Neuron (in vitro differentiated cells): ENCODE results near the gene L3MBTL1.

Experiments used
- H2AFZ ChIP-seq: one replicate; pipeline ENCODE4 v1.6.1; 2013; ENCODE audit warnings: low read depth, mild to moderate bottlenecking, inconsistent platforms, low read length, moderate library complexity
- H3K27me3 ChIP-seq: one replicate; pipeline ENCODE4 v1.6.1; 2013; ENCODE audit warnings: low read length; ENCODE audit not compliant: insufficient read depth
- H3K36me3 ChIP-seq: one replicate; pipeline ENCODE4 v1.6.1; 2013; ENCODE audit warnings: low read length; ENCODE audit not compliant: insufficient read depth
- H3K4me1 ChIP-seq: one replicate; pipeline ENCODE4 v1.6.1; 2013; ENCODE audit warnings: low read length; ENCODE audit not compliant: insufficient read depth
- H3K4me3 ChIP-seq: 2 replicates; pipeline ENCODE4 v1.5.1; 2013; ENCODE audit warnings: mild to moderate bottlenecking, low read length, moderate library complexity
- H3K9me3 ChIP-seq: one replicate; pipeline ENCODE4 v1.6.1; 2013; ENCODE audit warnings: low read length

The L3MBTL1 gene

GRCh38 chr20:43507150-43508080 is at the start of gene L3MBTL1:
TSS of gene L3MBTL1 (plus strand) at chr20:43507697. CDS start at chr20:43513504, 5,807 bp downstream.
- Histone ChIP-seq H3K27me3 (peaks cover 49% of the 10 kb centered on the region), H3K4me1 (no peaks in the 10 kb centered on the region), H3K9me3 (no peaks in the 10 kb centered on the region), H3K36me3 (no peaks in the 10 kb centered on the region), H2AFZ (peak within 1 kb of the TSS; percentile 63), H3K4me3 (peak within 1 kb of the TSS; percentile 53)

GRCh38 chr20:43458422-43458924 is 49.0 kb upstream of the L3MBTL1 start:
- Histone ChIP-seq H2AFZ (no peak overlapping the region), H3K36me3 (peaks cover 45% of the 10 kb centered on the region), H3K4me3 (peak overlapping the region; percentile 89), H3K27me3 (no peaks in the 10 kb centered on the region), H3K4me1 (peaks cover 5% of the 10 kb centered on the region), H3K9me3 (no peaks in the 10 kb centered on the region)

DNA sequence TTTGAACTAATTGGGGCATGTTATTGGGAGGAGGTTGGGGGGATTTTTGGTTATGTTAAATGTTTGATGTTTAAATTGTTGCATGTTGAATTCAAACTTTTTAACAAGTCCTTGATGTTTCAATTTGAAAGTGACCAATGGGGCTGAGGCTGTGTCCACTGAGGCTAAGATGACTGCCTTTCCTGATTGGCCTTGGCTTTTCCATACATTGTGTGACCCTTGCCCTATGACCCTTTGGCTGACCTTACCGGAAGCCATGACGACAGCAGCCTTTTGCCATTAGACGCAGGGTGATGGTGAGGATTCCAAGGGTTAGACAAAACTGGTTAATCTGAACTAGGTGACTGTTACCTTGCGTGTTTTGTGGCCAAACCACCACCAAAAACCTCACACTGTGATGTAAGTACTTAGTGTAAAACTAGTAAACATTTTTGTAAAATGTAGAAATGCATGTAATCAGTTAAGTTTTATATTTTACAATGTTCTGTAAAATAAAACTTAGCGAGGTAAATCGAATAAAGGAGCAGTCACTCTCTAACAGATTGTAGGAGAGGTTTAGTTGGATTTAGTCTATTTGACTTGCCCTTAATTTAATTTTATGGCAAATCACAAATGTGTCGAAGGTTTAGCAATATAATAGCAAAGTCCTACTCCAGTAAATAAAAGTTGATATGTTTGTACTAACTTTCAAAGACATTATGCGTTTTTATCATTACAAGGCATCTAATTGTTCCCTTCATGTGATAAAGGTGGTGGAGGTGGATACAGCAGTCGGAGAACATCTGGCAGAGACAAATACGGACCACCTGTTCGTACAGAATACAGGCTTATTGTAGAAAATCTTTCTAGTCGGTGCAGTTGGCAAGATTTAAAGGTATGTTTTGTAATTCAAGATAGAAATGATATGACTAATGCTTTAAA is 48.2 kb upstream of the L3MBTL1 start:
- Histone ChIP-seq H3K4me1 (peaks cover 5% of the 10 kb centered on the region), H3K27me3 (no peaks in the 10 kb centered on the region), H2AFZ (no peak overlapping the region), H3K4me3 (peak overlapping the region; percentile 89), H3K36me3 (peaks cover 53% of the 10 kb centered on the region), H3K9me3 (no peaks in the 10 kb centered on the region)

- Histone ChIP-seq H3K4me1 (peaks cover 5% of the 10 kb centered on the region), H3K27me3 (no peaks in the 10 kb centered on the region), H3K9me3 (no peaks in the 10 kb centered on the region), H3K36me3 (peaks cover 63% of the 10 kb centered on the region), H2AFZ (no peak overlapping the region), H3K4me3 (no peak overlapping the region)
Measured at GRCh38 chr20:43460172-43460829, 47.2 kb upstream of the L3MBTL1 start.

DNA sequence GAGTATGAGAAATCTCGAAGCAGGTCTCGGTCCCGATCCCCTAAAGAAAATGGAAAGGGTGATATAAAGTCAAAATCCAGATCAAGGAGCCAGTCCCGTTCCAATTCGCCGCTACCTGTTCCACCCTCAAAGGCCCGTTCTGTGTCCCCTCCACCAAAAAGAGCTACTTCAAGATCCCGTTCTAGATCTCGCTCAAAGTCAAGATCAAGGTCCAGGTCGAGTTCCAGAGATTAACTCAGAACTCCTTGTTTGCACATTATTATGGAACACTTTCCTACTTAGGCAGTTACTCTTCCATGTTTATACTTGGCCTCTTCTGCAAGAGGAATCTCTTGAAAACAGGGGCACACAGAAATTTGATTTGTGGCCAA is 46.7 kb upstream of the L3MBTL1 start:
- no peaks in the 10 kb centered on the region for H3K9me3 ChIP-seq
- peaks cover 5% of the 10 kb centered on the region for H3K4me1 ChIP-seq
- H2AFZ ChIP-seq: no peak overlapping the region
- peaks cover 68% of the 10 kb centered on the region for H3K36me3 ChIP-seq
- no peaks in the 10 kb centered on the region for H3K27me3 ChIP-seq
- no peak overlapping the region for H3K4me3 ChIP-seq

DNA sequence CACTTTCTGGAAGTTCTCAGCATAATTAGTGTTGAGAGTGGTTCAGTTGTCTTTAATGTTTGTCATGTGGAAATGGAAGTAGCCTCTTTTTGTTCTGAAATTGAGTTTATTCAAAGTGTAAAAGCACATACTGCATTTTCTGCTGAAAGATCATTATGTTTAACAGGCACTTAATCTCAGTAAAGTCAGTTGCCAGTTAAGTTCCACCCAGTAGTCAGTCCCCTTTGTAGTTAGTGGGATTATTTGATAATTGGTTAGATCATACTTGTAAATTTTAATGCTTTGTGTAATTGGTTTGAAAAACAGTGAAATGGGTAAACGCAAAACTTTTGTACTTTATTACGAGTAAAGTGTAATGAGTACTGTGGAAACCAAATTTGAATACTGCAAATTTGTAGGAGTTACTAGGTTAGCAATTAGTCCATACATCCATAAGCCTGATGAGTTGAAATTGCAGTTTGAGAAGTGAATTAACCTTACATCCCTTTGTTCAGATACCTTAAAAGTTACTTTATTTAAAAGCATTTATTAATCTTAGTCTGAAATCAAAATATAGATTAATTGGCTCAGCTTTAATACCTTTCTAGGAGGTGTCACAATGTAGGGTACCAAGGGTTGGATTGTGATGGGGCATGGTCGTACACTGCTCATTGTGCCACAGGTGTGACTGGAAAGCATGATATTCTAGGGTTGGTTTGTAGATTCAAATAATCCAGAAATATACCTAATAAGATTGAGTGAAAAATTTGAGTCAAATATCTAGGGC is 45.4 kb upstream of the L3MBTL1 start:
- H3K36me3 ChIP-seq: peaks cover 78% of the 10 kb centered on the region
- no peaks in the 10 kb centered on the region for H3K9me3 ChIP-seq
- H3K4me1 ChIP-seq: peaks cover 5% of the 10 kb centered on the region
- no peak overlapping the region for H2AFZ ChIP-seq
- H3K27me3 ChIP-seq: no peaks in the 10 kb centered on the region
- H3K4me3 ChIP-seq: no peak overlapping the region

DNA sequence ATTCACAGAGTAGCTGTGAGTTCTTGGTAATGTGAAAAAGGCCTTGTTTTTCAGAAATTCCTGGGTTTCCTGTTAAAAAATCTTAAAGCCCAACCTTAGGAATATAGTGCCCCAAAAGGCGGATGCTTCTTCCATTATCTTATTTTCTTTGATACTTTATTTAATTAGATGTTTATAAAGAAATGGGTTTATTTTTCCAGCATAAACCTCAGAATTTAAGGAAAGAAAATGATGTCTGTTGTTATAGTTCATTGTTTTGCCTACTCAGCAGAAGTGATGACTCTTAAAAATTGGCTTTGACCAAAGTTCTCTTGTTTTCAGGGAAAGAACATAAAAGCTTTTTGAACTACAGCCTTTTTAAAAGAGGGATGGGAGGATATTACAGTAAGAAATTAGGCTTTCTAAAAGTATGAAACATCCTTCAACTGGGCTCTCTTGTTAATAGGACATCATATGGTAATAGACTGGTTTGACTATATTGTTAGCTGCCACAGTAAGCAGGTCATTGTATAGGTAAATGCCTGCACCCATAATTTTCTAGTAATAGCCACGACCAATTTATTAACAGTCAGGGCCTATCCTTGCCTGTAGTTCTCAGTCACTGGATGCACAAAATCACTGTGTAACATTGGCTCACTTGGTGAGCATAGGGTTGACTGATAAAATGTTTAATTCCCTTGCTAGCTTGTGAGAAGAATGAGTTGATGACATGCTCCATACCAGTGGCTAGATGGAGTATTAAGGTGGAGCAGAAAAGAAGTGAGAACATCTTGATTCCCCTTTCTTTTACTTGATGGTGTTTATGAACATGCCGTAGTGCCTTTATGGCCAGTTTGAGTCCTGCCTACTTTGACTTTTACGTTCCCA is 44.6 kb upstream of the L3MBTL1 start:
- no peak overlapping the region for H3K4me3 ChIP-seq
- peaks cover 78% of the 10 kb centered on the region for H3K36me3 ChIP-seq
- H2AFZ ChIP-seq: no peak overlapping the region
- H3K9me3 ChIP-seq: no peaks in the 10 kb centered on the region
- H3K4me1 ChIP-seq: peaks cover 5% of the 10 kb centered on the region
- H3K27me3 ChIP-seq: no peaks in the 10 kb centered on the region

GRCh38 chr20:43463527-43464218 is 43.8 kb upstream of the L3MBTL1 start:
- peaks cover 78% of the 10 kb centered on the region for H3K36me3 ChIP-seq
- H3K4me1 ChIP-seq: peaks cover 5% of the 10 kb centered on the region
- no peaks in the 10 kb centered on the region for H3K9me3 ChIP-seq
- H3K4me3 ChIP-seq: no peak overlapping the region
- H2AFZ ChIP-seq: no peak overlapping the region
- no peaks in the 10 kb centered on the region for H3K27me3 ChIP-seq

DNA sequence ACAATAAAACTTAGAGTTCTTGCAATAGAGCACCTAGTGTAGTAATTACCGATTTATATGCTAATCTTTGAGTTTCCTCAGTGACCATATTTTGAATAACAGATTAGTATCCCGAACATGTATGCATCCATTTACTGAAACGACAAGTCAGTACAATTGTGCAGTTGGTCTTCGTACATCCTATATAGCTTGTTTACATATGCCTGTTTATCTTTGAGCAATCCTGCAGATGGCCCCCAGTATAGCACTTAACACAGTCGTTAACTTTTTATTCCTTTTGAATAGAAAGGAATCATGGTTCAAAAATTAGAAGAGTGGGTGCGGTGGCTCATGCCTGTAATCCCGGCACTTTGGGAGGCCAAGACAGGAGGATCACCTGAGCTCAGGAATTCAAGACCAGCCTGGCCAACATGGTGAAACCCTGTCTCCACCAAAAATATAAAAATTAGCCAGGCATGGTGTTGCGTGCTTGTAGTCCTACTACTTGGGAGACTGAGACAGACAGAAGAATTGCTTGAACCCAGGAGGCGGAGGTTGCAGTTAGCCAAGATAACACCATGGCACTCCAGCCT is 43.2 kb upstream of the L3MBTL1 start:
- H3K4me3 ChIP-seq: no peak overlapping the region
- H2AFZ ChIP-seq: no peak overlapping the region
- no peaks in the 10 kb centered on the region for H3K27me3 ChIP-seq
- no peaks in the 10 kb centered on the region for H3K4me1 ChIP-seq
- H3K36me3 ChIP-seq: peaks cover 73% of the 10 kb centered on the region
- H3K9me3 ChIP-seq: no peaks in the 10 kb centered on the region

- Histone ChIP-seq H3K27me3 (no peaks in the 10 kb centered on the region), H3K36me3 (peaks cover 61% of the 10 kb centered on the region), H3K4me1 (no peaks in the 10 kb centered on the region), H3K9me3 (no peaks in the 10 kb centered on the region), H3K4me3 (no peak overlapping the region), H2AFZ (no peak overlapping the region)
Measured at GRCh38 chr20:43465625-43465943, 41.9 kb upstream of the L3MBTL1 start.

DNA sequence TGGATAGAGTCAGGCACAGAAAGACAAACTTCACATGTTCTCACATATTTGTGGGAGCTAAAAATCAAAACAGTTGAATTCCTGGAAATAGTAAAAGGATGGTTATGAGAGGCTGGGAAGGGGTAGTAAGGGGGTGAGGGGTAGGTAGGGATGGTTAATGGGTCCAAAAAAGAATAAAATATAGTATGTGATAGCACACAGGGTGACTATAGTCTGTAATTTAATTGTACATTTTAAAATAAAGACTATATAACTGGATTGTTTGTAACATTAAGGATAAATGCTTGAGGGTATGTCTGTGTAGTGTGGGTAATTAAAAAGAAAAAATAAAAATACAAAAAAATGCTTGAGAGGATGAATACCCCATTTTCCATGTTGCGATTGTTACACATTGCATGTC is 39.9 kb upstream of the L3MBTL1 start:
- Histone ChIP-seq H3K4me1 (no peaks in the 10 kb centered on the region), H3K36me3 (peaks cover 44% of the 10 kb centered on the region), H3K4me3 (no peak overlapping the region), H3K27me3 (no peaks in the 10 kb centered on the region), H3K9me3 (no peaks in the 10 kb centered on the region), H2AFZ (no peak overlapping the region)
